ENCODE results near the gene PCDHGB3.

GRCh38 chr5:141398608-141399007 is 28.6 kb downstream of the PCDHGB3 start:
- no peak for TF ChIP-seq POLR2A (IDR thresholded peaks at IDR 0.05; ENCODE audit: low read depth, low read length)
- no peak for TF ChIP-seq TAF1 (IDR thresholded peaks at IDR 0.05; ENCODE audit: borderline replicate concordance, low read depth, low read length)

All from GM12892 (cell line).